ENCODE results near the gene PDZRN3. TPM values are rescaled to one million over a fixed set of nuclear protein-coding genes. Genes with fewer than 3 reads are reported as not detected.

Gene PDZRN3
- total and polyA plus RNA-seq, 4 donors: 0.69 to 1.8 (median 0.92) TPM

DNA sequence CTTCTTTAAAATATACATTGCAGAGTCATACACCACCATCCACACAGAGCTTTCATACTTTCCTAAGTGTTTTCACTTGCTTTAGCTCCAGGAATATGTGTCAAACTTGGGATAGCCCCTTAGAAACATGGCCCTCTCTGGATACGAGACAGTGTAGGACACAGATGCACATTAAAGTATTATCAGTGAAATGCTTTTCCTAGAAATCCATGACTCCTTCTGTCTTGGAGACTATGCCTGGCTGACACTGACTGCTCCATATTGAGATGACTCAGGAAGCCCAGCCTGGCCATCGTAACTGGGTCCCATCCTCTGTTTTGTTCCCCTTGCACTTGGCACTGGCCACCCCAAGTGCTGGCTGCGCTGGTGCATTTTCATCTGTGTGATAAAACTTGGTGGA lies 204.8 kb downstream of the PDZRN3 start (continued):
- TF ChIP-seq, protein P1, sequence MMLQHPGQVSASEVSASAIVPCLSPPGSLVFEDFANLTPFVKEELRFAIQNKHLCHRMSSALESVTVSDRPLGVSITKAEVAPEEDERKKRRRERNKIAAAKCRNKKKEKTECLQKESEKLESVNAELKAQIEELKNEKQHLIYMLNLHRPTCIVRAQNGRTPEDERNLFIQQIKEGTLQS (IDR thresholded peaks at IDR 0.05): no peak
- TF ChIP-seq GABPA (IDR thresholded peaks at IDR 0.05 in 1 of 2, conservative IDR thresholded peaks at IDR 0.05 in 1 of 2): no peak

DNA sequence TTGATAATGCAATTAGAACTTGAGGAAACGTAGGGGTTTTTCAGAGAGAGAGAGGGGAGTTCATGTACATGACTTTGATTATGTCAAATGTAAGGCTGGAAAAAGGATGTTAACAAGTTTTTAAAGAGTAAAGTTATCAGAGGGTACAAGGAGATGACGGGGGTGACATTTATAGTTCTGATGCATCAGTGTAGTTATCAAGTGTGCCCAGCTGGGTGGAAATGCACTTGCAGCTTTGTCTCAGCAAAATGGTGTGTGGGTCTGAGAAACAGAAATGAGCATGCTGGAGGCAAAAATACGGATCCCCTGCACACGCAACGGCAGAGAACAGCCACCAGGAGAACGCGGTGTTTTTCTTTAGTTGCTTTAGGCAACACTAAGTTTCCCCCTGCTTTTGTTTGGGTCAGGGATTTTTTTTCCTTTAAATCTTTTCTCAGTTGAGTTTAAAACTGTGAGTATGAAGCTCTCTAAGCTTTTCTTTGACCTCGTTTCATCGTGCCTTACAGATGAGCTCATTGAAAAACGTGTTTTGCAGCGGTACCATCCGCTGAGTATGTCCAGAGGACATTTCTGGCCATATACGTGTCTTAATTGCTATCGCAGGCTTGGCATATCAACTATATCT lies 205.4 kb downstream of the PDZRN3 start:
- no peak overlapping the region for H3K27ac ChIP-seq (ENCODE audit: low read depth in 1 of 2, low read length in 2 of 2)
- peaks cover 0 to 6% (median 0%) of the 10 kb centered on the region in 4 donors for H3K27me3 ChIP-seq (ENCODE audit: control insufficient read depth in 4 of 4, insufficient read depth in 4 of 4, low read length in 3 of 4)
- H3K9ac ChIP-seq (ENCODE audit: low read depth in 1 of 2, low read length in 2 of 2): no peak overlapping the region
- H3K4me3 ChIP-seq (ENCODE audit: low read depth in 1 of 3, low read length in 3 of 3): no peak overlapping the region
- WGBS: 69% methylated on average over 14 of the region's 14 CpGs
- H3K9me3 ChIP-seq (ENCODE audit: control insufficient read depth in 4 of 4, low read length in 3 of 4): peaks cover 0 to 6% (median 0%) of the 10 kb centered on the region in 4 donors
- TF ChIP-seq, protein P2, sequence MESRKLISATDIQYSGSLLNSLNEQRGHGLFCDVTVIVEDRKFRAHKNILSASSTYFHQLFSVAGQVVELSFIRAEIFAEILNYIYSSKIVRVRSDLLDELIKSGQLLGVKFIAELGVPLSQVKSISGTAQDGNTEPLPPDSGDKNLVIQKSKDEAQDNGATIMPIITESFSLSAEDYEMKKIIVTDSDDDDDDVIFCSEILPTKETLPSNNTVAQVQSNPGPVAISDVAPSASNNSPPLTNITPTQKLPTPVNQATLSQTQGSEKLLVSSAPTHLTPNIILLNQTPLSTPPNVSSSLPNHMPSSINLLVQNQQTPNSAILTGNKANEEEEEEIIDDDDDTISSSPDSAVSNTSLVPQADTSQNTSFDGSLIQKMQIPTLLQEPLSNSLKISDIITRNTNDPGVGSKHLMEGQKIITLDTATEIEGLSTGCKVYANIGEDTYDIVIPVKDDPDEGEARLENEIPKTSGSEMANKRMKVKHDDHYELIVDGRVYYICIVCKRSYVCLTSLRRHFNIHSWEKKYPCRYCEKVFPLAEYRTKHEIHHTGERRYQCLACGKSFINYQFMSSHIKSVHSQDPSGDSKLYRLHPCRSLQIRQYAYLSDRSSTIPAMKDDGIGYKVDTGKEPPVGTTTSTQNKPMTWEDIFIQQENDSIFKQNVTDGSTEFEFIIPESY (IDR thresholded peaks at IDR 0.05): no peak
- no peak for TF ChIP-seq NR2F2 (IDR thresholded peaks at IDR 0.05)
- no peaks in the 10 kb centered on the region for H3K4me1 ChIP-seq (ENCODE audit: control insufficient read depth in 4 of 4, insufficient read depth in 4 of 4, low read length in 3 of 4)
- no peaks in the 10 kb centered on the region for H3K36me3 ChIP-seq (ENCODE audit: control insufficient read depth in 4 of 4, insufficient read depth in 3 of 4, low read depth in 1 of 4, low read length in 3 of 4)
- DNase-seq (ENCODE audit: low spot score): no peak

DNA sequence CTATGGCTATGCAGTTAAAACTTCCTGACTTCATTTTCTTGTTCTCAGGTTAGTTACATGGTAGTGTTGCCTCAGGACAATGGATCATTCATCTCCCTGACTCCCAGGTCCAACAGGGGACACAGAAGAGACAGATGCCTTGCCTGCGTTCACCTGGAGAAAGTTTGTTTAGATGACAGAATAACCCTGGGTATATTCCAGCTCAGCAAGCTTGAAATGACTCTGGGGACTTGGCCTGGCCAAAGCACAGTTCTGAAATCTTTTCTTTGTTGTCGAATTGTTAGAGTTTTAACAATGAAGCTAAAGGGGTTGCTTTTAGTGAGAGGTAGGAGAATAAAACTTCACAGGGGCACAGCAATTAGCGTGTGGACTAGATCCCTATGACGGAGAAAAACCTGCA lies 206.1 kb downstream of the PDZRN3 start:
- no peak overlapping the region for H3K9ac ChIP-seq (ENCODE audit: low read depth in 1 of 2, low read length in 2 of 2)
- WGBS: 71% methylated on average over 4 of the region's 4 CpGs
- H3K4me1 ChIP-seq (ENCODE audit: control insufficient read depth in 4 of 4, insufficient read depth in 4 of 4, low read length in 3 of 4): no peaks in the 10 kb centered on the region
- no peak overlapping the region for H3K27ac ChIP-seq (ENCODE audit: low read depth in 1 of 2, low read length in 2 of 2)
- TF ChIP-seq SP1 (IDR thresholded peaks at IDR 0.05) (no peak), EGR1 (IDR thresholded peaks at IDR 0.05; ENCODE audit: low read depth in 2 of 2) (no peak), FOXA2 (IDR thresholded peaks at IDR 0.05) (no peak), GABPA (IDR thresholded peaks at IDR 0.05 in 1 of 2, conservative IDR thresholded peaks at IDR 0.05 in 1 of 2) (no peak), JUND (IDR thresholded peaks at IDR 0.05) (no peak), FOXA1 (IDR thresholded peaks at IDR 0.05) (no peak), YY1 (IDR thresholded peaks at IDR 0.05) (no peak)
- TF ChIP-seq, protein P3, sequence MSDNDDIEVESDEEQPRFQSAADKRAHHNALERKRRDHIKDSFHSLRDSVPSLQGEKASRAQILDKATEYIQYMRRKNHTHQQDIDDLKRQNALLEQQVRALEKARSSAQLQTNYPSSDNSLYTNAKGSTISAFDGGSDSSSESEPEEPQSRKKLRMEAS (IDR thresholded peaks at IDR 0.05): no peak
- TF ChIP-seq, protein P1 (IDR thresholded peaks at IDR 0.05): no peak
- no peaks in the 10 kb centered on the region for H3K36me3 ChIP-seq (ENCODE audit: control insufficient read depth in 4 of 4, insufficient read depth in 3 of 4, low read depth in 1 of 4, low read length in 3 of 4)
- no peak for DNase-seq (ENCODE audit: low spot score)
- no peak overlapping the region for H3K4me3 ChIP-seq (ENCODE audit: low read depth in 1 of 3, low read length in 3 of 3)
- H3K9me3 ChIP-seq (ENCODE audit: control insufficient read depth in 4 of 4, low read length in 3 of 4): peaks cover 0 to 6% (median 0%) of the 10 kb centered on the region in 4 donors
- peaks cover 0 to 6% (median 0%) of the 10 kb centered on the region in 4 donors for H3K27me3 ChIP-seq (ENCODE audit: control insufficient read depth in 4 of 4, insufficient read depth in 4 of 4, low read length in 3 of 4)

DNA sequence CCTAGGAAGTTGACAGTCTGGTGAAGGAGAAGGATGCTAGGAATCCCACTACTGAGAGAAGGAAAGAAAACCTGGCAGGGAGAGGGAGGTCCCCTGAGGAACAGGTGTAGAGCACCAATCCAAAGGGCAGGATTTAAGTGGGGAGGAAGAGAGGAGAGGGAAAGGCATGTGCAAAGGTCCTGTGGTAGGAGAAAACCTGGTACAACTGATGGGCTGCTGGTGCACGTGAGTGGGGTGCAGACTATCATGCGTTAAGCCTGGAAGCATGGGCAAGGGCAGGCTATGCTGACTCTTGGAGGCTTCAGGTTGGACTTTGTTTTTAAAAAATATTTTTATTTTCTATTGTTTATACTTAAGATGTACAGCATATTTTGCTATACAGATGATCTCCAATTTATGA lies 209.6 kb downstream of the PDZRN3 start:
- Histone ChIP-seq H3K4me3 (ENCODE audit: low read depth in 1 of 3, low read length in 3 of 3) (no peak overlapping the region), H3K27me3 (ENCODE audit: control insufficient read depth in 4 of 4, insufficient read depth in 4 of 4, low read length in 3 of 4) (peaks cover 0 to 6% (median 0%) of the 10 kb centered on the region in 4 donors), H3K9me3 (ENCODE audit: control insufficient read depth in 4 of 4, low read length in 3 of 4) (peaks cover 0 to 2% (median 0%) of the 10 kb centered on the region in 4 donors), H3K27ac (ENCODE audit: low read depth in 1 of 2, low read length in 2 of 2) (no peak overlapping the region), H3K4me1 (ENCODE audit: control insufficient read depth in 4 of 4, insufficient read depth in 4 of 4, low read length in 3 of 4) (no peaks in the 10 kb centered on the region), H3K9ac (ENCODE audit: low read depth in 1 of 2, low read length in 2 of 2) (no peak overlapping the region), H3K36me3 (ENCODE audit: control insufficient read depth in 4 of 4, insufficient read depth in 3 of 4, low read depth in 1 of 4, low read length in 3 of 4) (no peaks in the 10 kb centered on the region)
- peak; percentile 6 for DNase-seq (ENCODE audit: low spot score)
- 90% methylated on average over 2 of the region's 2 CpGs for WGBS
- no peak for TF ChIP-seq JUND (IDR thresholded peaks at IDR 0.05)
- TF ChIP-seq, protein P2 (IDR thresholded peaks at IDR 0.05): no peak
- no peak for TF ChIP-seq RAD21 (IDR thresholded peaks at IDR 0.05)
- no peak for TF ChIP-seq FOXA1 (IDR thresholded peaks at IDR 0.05)
- no peak for TF ChIP-seq NR2F2 (IDR thresholded peaks at IDR 0.05)
- TF ChIP-seq, protein P3 (IDR thresholded peaks at IDR 0.05): no peak
- TF ChIP-seq TAF1 (conservative IDR thresholded peaks at IDR 0.05): no peak
- no peak for TF ChIP-seq GABPA (IDR thresholded peaks at IDR 0.05 in 1 of 2, conservative IDR thresholded peaks at IDR 0.05 in 1 of 2)
- TF ChIP-seq, protein P4, sequence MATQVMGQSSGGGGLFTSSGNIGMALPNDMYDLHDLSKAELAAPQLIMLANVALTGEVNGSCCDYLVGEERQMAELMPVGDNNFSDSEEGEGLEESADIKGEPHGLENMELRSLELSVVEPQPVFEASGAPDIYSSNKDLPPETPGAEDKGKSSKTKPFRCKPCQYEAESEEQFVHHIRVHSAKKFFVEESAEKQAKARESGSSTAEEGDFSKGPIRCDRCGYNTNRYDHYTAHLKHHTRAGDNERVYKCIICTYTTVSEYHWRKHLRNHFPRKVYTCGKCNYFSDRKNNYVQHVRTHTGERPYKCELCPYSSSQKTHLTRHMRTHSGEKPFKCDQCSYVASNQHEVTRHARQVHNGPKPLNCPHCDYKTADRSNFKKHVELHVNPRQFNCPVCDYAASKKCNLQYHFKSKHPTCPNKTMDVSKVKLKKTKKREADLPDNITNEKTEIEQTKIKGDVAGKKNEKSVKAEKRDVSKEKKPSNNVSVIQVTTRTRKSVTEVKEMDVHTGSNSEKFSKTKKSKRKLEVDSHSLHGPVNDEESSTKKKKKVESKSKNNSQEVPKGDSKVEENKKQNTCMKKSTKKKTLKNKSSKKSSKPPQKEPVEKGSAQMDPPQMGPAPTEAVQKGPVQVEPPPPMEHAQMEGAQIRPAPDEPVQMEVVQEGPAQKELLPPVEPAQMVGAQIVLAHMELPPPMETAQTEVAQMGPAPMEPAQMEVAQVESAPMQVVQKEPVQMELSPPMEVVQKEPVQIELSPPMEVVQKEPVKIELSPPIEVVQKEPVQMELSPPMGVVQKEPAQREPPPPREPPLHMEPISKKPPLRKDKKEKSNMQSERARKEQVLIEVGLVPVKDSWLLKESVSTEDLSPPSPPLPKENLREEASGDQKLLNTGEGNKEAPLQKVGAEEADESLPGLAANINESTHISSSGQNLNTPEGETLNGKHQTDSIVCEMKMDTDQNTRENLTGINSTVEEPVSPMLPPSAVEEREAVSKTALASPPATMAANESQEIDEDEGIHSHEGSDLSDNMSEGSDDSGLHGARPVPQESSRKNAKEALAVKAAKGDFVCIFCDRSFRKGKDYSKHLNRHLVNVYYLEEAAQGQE (IDR thresholded peaks at IDR 0.05): no peak
